HepG2 (cell line): ENCODE measurements around the gene TAS1R1.

Experiments used
- FOXP1 ChIP-seq, 2 experiments: fragments of 450-650 bp in 1 of 2; IDR thresholded peaks; 2 replicates each; pipeline ENCODE4 v1.6.1; 2017 to 2018; ENCODE audit warnings: antibody characterized with exemption in 1 of 2
- PHF8 ChIP-seq: sonication (generic); formaldehyde crosslinking; IDR thresholded peaks from 2 replicates; pipeline ENCODE4 v1.5.0; 2020; ENCODE audit warnings: missing genetic modification reagents

DNA sequence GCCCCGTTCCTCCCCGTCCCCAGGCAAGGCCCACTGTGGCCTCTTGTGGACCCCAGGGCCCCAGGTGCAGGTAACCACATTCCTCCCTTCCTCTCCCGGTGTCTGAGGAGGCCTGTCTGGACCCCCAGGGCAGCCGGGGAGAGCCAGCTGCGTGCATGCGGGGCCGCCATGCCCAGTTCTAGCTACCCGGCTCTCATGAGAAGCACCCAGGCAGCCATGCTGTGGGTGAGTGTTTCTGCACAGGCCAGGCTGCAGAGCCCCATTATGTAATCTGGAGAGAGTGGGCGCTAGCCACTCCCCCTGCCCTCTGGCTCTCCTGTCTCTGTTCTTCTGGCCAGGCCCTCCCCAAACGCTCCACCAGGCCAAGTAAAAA, 45.2 kb upstream of the TAS1R1 start:
- no peak for TF ChIP-seq FOXP1 (IDR thresholded peaks at IDR 0.05)
- no peak for TF ChIP-seq FOXP1 (CRISPR knock-in tag; IDR thresholded peaks at IDR 0.05)
- no peak for TF ChIP-seq PHF8
